Cortex of kidney (tissue), 1 donor: Measurements from ENCODE around the gene GRIK1.
"Not testable (repeated sequence)": the region's sequence is repeated elsewhere in the genome, so short reads cannot be mapped to it uniquely, and the experiment has no call there.

Experiments
- DNase-seq: peaks from one replicate; lab custom pipeline; 2025; lab: John Stamatoyannopoulos, UW

Gene GRIK1

DNA sequence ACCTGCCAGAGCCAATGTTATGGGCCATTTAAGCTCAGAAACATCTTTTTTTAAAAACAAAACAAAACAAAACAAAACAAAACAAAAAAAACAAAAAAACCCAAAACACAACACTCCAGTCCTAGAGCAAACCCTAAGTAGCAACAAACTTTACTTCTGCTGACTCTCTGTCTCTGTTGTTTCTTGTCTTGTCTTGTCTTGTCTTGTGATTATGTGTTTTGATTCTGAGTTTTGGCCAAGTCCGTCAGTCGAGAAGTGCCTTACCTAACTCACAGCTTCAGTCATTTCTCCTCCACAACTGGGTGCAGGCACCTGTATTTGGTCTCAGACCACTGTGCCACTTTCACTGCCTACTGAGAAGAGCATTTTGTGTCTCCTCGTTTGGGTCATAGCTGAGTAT lies 333.2 kb downstream of the GRIK1 start:
- no peak for DNase-seq

GRCh38 chr21:29605219-29605618 lies 334.6 kb downstream of the GRIK1 start:
- DNase-seq, result not testable (repeated sequence)

DNA sequence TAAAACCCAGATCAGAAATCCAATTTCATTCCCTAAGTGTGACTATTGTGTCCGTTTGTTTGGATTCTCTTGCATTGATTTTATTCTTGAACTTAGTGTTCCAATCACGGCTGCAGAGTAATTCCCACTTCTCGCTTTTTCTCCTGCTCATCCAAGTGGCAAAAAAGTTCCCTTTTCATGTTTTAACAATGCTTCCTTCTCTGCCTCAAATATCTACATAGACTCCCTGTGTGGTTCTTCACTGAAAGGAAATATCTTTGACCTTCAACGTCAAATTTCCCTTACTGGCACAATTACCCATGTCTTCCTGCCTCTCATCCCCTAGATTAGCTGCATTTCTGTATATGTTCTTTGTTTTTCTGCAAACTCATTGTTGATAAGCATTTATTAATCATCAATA lies 335.7 kb downstream of the GRIK1 start:
- no peak for DNase-seq

DNA sequence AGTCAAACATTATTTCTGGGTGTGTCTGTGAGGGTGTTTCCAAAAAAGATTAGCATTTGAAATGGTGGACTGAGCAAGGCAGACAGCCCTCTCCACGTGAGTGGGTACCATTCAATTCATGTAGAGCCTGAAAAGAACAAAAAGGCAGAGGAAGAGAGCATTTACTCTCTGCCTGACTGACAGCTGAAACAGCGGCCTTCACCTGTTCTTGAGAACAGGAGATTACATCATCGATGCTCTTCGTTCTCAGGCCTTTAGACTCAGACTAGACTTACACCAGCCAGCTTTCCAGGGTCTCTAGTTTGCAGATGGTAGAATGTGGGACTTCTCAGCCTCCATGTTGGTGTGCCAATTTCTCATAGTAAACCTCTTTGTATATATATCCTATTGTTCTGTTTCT lies 338.7 kb downstream of the GRIK1 start:
- no peak for DNase-seq

GRCh38 chr21:29586696-29587095 lies 353.1 kb downstream of the GRIK1 start:
- DNase-seq, result no peak

DNA sequence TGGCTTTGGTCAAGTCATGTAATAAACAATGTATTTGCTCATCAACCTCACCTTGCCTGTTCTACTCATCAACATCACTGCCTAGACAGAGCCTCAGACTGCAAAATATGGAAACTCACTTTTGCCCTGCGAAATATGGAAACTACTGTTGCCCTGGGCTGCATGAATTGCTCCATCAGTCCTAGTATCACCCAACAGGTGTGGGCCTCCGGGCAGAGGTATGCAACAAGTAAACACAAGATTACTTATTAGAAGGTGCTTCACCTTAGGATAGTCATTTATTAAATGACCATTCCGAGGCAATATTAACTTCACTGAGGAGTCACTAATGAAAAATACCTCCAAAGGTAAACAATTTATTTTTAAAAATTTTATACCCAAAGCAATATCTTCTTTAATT lies 354.3 kb downstream of the GRIK1 start:
- DNase-seq, result no peak

DNA sequence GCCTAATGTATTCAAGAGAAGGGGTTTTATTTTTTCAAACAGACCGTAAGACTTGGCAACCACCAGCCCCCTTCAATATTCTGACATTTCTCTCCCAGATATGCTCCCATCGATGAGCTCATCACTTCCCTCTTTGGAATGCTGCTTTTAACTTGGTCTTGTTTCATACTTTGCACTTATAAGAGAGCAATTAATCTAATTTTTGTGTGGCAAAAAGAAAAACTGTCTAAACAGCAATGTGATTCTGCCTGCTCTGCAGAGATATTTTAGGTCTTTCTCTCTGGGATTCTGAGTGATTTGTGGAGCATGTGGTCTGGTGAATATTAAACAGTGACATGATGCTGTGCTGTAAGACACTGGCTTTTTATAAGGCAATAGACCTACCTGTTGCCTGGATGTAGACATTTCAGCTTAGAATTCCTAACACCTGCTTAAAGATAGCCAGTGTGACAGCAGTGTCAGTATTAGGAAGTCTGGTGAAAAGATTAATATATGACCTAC lies 356.3 kb downstream of the GRIK1 start:
- no peak for DNase-seq

- no peak for DNase-seq
Observed at GRCh38 chr21:29582855-29583254, 356.9 kb downstream of the GRIK1 start.

DNA sequence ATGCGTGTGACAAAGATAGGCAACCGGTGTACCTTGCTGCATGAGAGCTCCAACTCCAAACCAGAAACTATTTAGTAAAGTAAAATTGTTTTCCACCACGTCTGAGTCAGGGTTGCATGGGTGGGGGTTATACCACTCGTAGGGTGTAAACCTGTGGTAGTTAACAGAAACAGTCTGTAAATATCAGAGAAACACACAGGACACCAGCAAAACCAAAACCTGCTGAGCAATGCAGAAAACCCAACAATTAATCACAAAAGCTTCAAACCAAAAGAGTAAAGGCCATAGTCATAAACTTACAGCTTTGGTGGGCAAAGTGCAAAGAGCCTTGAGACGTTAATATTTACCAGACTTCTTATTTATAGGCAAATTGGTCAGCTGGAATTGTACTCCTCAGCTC lies 358.4 kb downstream of the GRIK1 start:
- no peak for DNase-seq

GRCh38 chr21:29580732-29581285 lies 359.0 kb downstream of the GRIK1 start:
- no peak for DNase-seq

- DNase-seq, result no peak
Observed at GRCh38 chr21:29578306-29578705, 361.5 kb downstream of the GRIK1 start.

DNA sequence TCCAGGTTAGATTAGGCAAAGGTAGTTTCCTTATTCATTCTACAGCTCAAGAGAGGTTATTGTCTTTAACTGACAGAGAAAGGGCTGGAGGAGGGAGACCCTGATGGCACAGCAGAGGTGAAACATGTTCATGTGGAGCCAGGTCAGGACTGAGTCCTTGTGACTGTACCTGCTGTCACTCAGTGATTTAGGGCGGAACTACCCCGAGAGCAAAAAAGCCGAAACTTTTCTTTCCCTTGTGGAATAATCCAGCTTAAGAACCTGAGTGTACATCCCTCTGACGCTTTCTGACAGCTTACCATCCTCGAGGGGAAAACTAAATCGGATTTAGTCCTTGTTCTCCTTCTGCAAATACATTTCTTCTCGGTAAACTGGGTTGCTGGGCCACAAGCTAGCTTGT lies 367.8 kb downstream of the GRIK1 start:
- DNase-seq, result no peak

DNA sequence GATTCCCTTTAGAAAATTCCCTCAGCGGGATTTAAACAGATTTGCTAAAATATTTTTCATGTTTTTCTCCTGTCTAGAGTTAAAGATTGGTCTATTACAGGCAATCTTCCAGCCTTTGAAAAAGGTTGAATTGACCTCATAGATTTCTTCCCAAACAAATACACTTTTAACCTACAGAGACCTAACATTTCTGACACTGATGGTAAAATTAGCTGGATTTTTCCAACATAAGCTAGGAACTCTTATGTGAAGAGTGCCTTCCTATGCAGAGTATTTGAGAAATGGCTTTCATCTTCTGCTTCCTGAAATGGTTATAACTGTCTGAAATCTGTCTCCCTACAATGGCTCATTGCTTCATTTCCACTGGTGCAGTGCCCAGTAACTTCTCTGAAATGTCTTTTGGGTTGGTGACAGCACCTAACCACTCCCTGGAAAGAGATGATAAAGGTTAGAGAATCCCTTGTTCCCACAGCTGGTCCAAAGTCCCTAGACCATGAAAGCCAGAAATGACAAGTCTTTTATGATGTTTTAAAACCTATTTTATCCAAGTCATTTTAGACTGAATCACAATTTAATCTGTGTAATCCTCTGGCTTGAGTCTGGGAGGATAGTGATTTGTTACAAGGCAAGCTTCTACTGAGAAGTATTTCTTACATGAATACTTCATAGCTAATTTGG lies 371.6 kb downstream of the GRIK1 start:
- no peak for DNase-seq

DNA sequence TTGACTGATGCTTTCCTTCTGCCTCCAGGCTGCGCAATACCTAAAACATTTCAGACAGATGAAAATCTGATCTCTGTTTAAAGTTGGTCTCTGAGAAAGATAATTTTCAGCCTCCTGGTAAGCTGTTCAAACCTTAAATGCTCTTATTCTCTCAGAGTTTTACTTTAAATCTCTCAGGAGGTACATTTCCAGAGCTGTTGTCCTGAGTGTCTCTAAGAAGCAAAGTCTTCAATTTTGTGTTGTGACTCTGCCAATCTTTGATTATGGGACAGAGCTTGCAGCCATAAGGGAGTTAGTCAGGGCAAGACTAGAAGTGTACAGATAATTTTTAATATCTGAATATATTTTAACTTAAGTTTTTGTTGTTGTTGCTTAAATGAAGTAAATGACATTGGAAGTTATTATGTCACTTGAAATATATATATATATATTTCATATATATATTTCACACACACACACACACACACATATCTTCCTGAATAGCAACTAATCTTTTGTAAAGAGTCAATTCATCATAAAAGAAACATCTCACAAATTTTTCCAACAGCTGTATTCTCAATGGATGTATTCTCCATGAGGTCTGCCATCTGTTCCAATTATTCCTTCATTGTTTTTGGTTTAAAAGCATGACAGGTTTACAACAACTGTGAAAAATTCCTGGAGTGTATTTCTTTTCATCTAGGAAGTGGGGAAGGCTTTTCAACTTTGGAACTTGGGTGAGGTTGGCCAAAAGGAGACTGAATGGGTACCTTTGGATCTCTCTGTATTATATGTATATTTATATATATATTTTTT lies 381.7 kb downstream of the GRIK1 start:
- DNase-seq, result no peak

DNA sequence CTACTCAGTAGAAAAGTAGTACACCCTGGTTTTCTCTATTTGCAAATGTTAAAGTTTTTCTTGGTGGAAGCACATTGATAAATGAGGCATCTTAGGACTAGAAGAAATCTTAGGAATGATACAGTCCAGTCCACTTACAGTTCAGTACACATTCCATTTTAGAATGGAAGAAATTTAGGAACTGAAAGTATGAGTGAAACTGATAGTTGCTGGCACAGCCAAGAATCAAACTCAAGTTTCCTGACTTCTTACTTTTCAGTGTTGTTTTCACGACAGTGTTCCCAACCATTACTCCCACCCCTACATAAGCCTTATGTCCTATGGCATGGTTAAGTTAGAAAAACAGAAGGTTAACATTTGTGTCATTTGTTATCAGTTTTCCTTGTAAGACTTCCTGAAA lies 382.6 kb downstream of the GRIK1 start:
- DNase-seq, result no peak

- DNase-seq, result no peak
Observed at GRCh38 chr21:29555601-29556000, 384.2 kb downstream of the GRIK1 start.

- DNase-seq, result no peak
Observed at GRCh38 chr21:29550205-29550604, 389.6 kb downstream of the GRIK1 start.

DNA sequence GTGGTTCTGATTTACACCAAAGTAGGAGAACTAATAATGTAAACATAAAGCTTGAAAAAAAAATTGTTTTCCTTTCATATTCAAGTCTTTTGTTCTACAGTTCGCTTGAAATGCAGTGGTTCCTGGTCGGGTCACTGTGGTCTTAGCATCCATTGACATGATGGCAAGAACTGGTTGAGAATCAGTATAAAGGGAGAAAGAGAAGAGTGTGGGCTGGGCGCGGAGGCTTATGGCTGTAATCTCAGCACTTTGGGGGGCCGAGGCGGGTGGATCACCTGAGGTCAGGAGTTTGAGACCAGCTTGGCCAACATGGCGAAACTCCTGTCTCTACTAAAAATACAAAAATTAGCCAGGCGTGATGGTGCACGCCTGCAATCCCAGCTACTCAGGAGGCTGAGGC lies 390.2 kb downstream of the GRIK1 start:
- DNase-seq, result no peak

DNA sequence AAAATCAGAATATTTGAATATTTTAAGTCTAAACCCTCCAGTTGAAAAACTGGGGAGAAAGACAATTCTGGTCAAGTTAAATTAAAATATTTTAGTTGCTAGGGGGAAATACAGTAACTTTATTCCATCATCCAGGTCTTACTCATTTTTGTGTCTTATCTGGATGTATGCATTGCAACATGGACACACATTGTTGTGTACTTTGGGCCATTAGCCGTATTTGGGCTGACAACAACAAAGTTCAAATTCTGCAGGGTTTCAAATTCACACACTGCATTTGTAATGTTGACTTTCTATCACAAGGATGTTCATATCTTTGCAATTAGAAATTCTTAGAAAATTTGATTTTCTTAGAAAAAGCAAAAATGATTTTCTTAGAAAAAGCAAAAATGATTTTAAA lies 391.8 kb downstream of the GRIK1 start:
- DNase-seq, result no peak

DNA sequence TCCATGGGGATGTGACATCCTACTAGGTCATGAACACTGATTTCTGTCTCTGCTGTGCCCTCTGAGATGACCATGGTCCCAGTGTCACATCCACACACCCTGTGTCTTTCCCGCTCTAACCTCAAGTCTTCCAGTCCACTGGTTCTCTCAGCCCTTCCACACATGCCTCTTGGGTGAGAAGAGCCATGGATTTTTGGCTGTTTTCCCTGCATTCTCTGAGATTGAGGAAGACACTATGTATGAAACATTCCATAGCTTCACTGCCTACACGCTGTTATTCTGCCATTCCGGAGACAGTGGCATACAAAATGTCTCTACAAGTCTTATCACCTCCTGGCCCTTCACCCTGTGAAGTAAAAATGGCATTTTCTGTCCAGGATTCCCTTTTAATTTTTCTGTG lies 393.7 kb downstream of the GRIK1 start:
- DNase-seq, result no peak

- no peak for DNase-seq
Observed at GRCh38 chr21:29540289-29540688, 399.5 kb downstream of the GRIK1 start.

DNA sequence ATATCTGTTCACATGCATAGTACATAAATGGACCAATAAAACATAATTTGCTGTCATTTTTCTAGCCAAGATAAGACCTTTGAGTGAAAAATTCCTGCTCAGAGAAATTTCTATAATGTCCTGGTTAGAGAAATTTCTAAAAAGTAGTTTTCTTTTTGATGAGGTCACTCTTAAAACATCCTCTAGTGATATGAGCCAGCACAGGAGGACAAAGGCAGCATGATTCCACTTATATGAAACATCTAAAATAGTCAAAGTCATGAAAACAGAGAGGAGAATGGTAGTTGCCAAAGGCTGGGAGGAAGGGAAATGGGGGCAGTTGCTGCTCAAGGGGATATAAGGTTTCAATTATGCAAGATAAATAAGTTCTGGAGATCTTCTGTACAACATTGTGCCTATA lies 401.7 kb downstream of the GRIK1 start:
- DNase-seq, result no peak

DNA sequence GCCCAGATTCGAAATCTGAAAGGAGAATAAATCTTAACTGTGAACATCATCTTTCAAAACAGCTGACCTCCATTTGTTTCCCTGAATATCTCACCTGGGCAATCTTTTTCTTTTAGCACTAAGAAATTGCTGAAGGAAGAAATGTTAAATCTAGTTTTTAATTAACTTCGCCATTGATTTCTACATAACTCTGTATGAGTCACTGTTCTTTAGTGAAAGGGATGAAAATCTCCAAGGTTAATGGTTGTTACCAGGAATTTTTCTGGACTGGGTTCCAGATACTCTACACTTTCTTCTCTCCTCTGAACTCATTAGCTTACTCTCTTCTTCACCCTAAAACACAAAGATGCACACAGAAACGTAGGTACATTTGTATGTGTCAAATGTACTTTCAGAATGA lies 405.3 kb downstream of the GRIK1 start:
- DNase-seq, result no peak
